SK-N-SH (cell line): ENCODE data around the gene CKMT2. TPM values are rescaled to one million over a fixed set of nuclear protein-coding genes. Genes with fewer than 3 reads are reported as not detected.

ENCODE experiments used
- CTCF ChIA-PET: fragments of 300-600, 350-600 bp; formaldehyde crosslinking; extraction: SDS; loops from one replicate; lab custom pipeline; 2021; lab: Yijun Ruan, JAX
- POLR2A ChIA-PET: fragments of 350-600 bp; sonication (Branson Sonifier 250); formaldehyde crosslinking; extraction: SDS; loops from one replicate; lab custom pipeline; 2020; ENCODE audit warnings: antibody characterized with exemption, inconsistent platforms; lab: Yijun Ruan, JAX
- DNase-seq: peaks from one replicate; pipeline ENCODE4 v3.0.0; 2012
- H2AFZ ChIP-seq: fragments of 200-600 bp; sonication (generic); 2 replicates; pipeline ENCODE4 v1.8.1; 2016; ENCODE audit warnings: antibody characterized with exemption, mild to moderate bottlenecking, low read depth
- H3F3A ChIP-seq: fragments of 200-600 bp; sonication (generic); replicated peaks from 2 replicates; pipeline ENCODE3; 2016; ENCODE audit warnings: antibody characterized with exemption, mild to moderate bottlenecking; ENCODE audit not compliant: insufficient read depth
- H3K27ac ChIP-seq, 2 experiments: fragments of 200-500 bp in 1 of 2; fragments of 200-600 bp in 1 of 2; sonication (Bioruptor generic) in 1 of 2; sonication (generic), shearing (Covaris generic) in 1 of 2; 2 replicates each; pipeline versions ENCODE4 v1.5.1 to v1.6.1; 2014 to 2016; ENCODE audit warnings: low read depth in 2 of 2, inconsistent platforms in 1 of 2, low read length in 1 of 2, mild to moderate bottlenecking in 1 of 2, mixed read lengths in 1 of 2
- H3K27me3 ChIP-seq: fragments of 200-600 bp; sonication (generic), shearing (Covaris generic); 2 replicates; pipeline ENCODE4 v1.6.1; 2016; ENCODE audit warnings: mixed run types; ENCODE audit not compliant: insufficient read depth
- H3K36me3 ChIP-seq, 2 experiments: fragments of 200-500 bp in 1 of 2; fragments of 200-600 bp in 1 of 2; sonication (Bioruptor generic) in 1 of 2; sonication (generic) in 1 of 2; replicated peaks in 1 of 2; 2 replicates each; pipeline versions ENCODE3 to v1.5.1; 2014 to 2016; ENCODE audit warnings: low read length in 1 of 2, mild to moderate bottlenecking in 1 of 2; ENCODE audit not compliant: insufficient read depth in 2 of 2, control insufficient read depth in 1 of 2
- H3K4me1 ChIP-seq, 2 experiments: fragments of 200-500 bp in 1 of 2; fragments of 200-600 bp in 1 of 2; sonication (Bioruptor generic) in 1 of 2; sonication (generic), shearing (Covaris generic) in 1 of 2; 2 replicates each; pipeline versions ENCODE4 v1.5.1 to v1.6.1; 2014 to 2016; ENCODE audit warnings: low read depth in 1 of 2, low read length in 1 of 2, mixed run types in 1 of 2; ENCODE audit not compliant: insufficient read depth in 2 of 2, control insufficient read depth in 1 of 2
- H3K4me2 ChIP-seq: fragments of 200-600 bp; sonication (generic), shearing (Covaris generic); 2 replicates; pipeline ENCODE4 v1.6.1; 2017; ENCODE audit warnings: mixed run types
- H3K4me3 ChIP-seq, 2 experiments: fragments of 200-500 bp in 1 of 2; fragments of 200-600 bp in 1 of 2; sonication (Bioruptor generic) in 1 of 2; sonication (generic), shearing (Covaris generic) in 1 of 2; 2 replicates each; pipeline versions ENCODE4 v1.5.1 to v1.8.1; 2014 to 2016; ENCODE audit warnings: low read depth in 2 of 2, inconsistent platforms in 1 of 2, low read length in 1 of 2, mild to moderate bottlenecking in 1 of 2, mixed read lengths in 1 of 2, moderate library complexity in 1 of 2
- H3K79me2 ChIP-seq: fragments of 200-600 bp; sonication (generic); 2 replicates; pipeline ENCODE4 v1.8.1; 2017; ENCODE audit warnings: mild to moderate bottlenecking; ENCODE audit not compliant: insufficient read depth
- H3K9ac ChIP-seq: fragments of 200-600 bp; sonication (generic); 2 replicates; pipeline ENCODE4 v1.6.1; 2017; ENCODE audit warnings: mixed run types
- H3K9me2 ChIP-seq: fragments of 200-600 bp; sonication (generic); 2 replicates; pipeline ENCODE4 v1.6.1; 2017; ENCODE audit warnings: mixed run types
- H3K9me3 ChIP-seq: fragments of 200-600 bp; sonication (generic); 2 replicates; pipeline ENCODE4 v1.6.1; 2017; ENCODE audit warnings: mixed run types, mild to moderate bottlenecking, moderate library complexity
- H4K20me1 ChIP-seq: fragments of 200-600 bp; sonication (generic); 2 replicates; pipeline ENCODE4 v1.6.1; 2017; ENCODE audit warnings: mild to moderate bottlenecking, mixed run types; ENCODE audit not compliant: insufficient read depth
- EZH2phosphoT487 ChIP-seq: fragments of 200-600 bp; sonication (generic); IDR thresholded peaks from 2 replicates; pipeline ENCODE4 v1.6.1; 2017; ENCODE audit warnings: low read depth, mixed run types, mild to moderate bottlenecking, antibody characterized with exemption, moderate library complexity, borderline replicate concordance
- FOXM1 ChIP-seq: IDR thresholded peaks from 2 replicates; pipeline ENCODE4 v1.4.0; 2012; ENCODE audit warnings: low read depth, mild to moderate bottlenecking
- MEF2A ChIP-seq: IDR thresholded peaks from 2 replicates; pipeline ENCODE4 v1.4.0; 2012; ENCODE audit warnings: low read depth, borderline replicate concordance
- NFIC ChIP-seq: IDR thresholded peaks from 2 replicates; pipeline ENCODE4 v1.4.0; 2012; ENCODE audit warnings: borderline replicate concordance
- NRF1 ChIP-seq: IDR thresholded peaks from 2 replicates; pipeline ENCODE4 v1.6.1; 2012; ENCODE audit warnings: low read depth, mild to moderate bottlenecking, low read length
- POLR2AphosphoS5 ChIP-seq: IDR thresholded peaks from 2 replicates; pipeline ENCODE4 v1.6.1; 2012; ENCODE audit warnings: low read depth, low read length
- RAD21 ChIP-seq: IDR thresholded peaks from 2 replicates; pipeline ENCODE4 v1.6.1; 2012; ENCODE audit warnings: mild to moderate bottlenecking, low read length
- RCOR1 ChIP-seq: fragments of 150-350 bp; IDR thresholded peaks from 2 replicates; pipeline ENCODE4 v1.6.1; 2017; ENCODE audit warnings: antibody characterized with exemption, low read length
- RXRA ChIP-seq: IDR thresholded peaks from 2 replicates; pipeline ENCODE4 v1.4.0; 2012; ENCODE audit warnings: low read depth, mild to moderate bottlenecking, borderline replicate concordance
- SIN3A ChIP-seq: IDR thresholded peaks from 2 replicates; pipeline ENCODE4 v1.6.1; 2012; ENCODE audit warnings: low read depth, mild to moderate bottlenecking, low read length, moderate library complexity, borderline replicate concordance
- SMC3 ChIP-seq: IDR thresholded peaks from 2 replicates; pipeline ENCODE4 v1.6.1; 2012; ENCODE audit warnings: low read depth, low read length, improper control_type of control experiment
- WGBS: methylation state at CpG from one replicate; pipeline ENCODE4 v1.1.6; 2017; ENCODE audit warnings: low lambda C conversion rate; 5-methylcytosine and 5-hydroxymethylcytosine counted together
- polyA plus RNA-seq, 3 experiments: library from polyadenylated mRNA; depleted of rRNA; stranded (reverse); fragments of >200 nt; gene quantifications; 2 replicates each; pipeline ENCODE4 v1.2.3, GENCODE V29; 2012
- TF ChIP-seq, protein P1 (sequence below): fragments of 150-350 bp; IDR thresholded peaks from 2 replicates; pipeline ENCODE4 v1.6.1; 2017; ENCODE audit warnings: antibody characterized with exemption, low read length, low read depth, borderline replicate concordance
- TF ChIP-seq, protein P2 (sequence below): fragments of 200-600 bp; sonication (generic); IDR thresholded peaks from 2 replicates; pipeline ENCODE4 v1.6.1; 2017; ENCODE audit warnings: antibody characterized with exemption, mild to moderate bottlenecking, moderate library complexity
- TF ChIP-seq, protein P3 (sequence below): IDR thresholded peaks from 2 replicates; pipeline ENCODE4 v1.6.1; 2012; ENCODE audit warnings: mild to moderate bottlenecking, low read depth, low read length, moderate library complexity
- TF ChIP-seq, protein P4 (sequence below): IDR thresholded peaks from 2 replicates; pipeline ENCODE4 v1.4.0; 2012; ENCODE audit warnings: low read depth, borderline replicate concordance
- TF ChIP-seq, protein P5 (sequence below): IDR thresholded peaks from 2 replicates; pipeline ENCODE4 v1.4.0; 2012; ENCODE audit warnings: low read depth, borderline replicate concordance
- TF ChIP-seq, protein P6 (sequence below): fragments of 150-350 bp; IDR thresholded peaks from 2 replicates; pipeline ENCODE4 v1.6.1; 2016; ENCODE audit warnings: mild to moderate bottlenecking, low read depth, low read length

Gene CKMT2
- polyA plus RNA-seq, 1 of the 3 experiments (the other 2 are of a cell fraction): not detected

DNA sequence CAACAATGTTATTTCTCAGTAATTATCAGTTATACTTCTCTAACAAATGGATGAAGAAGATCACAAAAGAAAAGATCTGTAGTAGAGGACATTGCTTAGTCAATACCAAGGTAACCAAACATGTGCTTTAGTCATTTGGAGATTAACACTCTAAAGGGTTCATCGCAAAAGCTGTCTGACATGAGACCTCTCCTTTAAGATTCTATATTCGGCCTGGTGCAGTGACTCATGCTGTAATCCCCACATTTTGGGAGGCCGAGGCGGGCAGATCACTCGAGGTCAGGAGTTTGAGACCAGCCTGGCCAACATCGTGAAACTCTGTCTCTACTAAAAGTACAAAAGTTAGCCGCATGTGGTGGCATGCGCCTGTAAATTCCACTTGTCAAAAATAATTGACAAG, 18.3 kb upstream of the CKMT2 start:
- no peaks in the 10 kb centered on the region for H3K36me3 ChIP-seq
- H3K4me3 ChIP-seq: no peak overlapping the region
- CTCF ChIA-PET: no interaction called here
- H3K27ac ChIP-seq: no peak overlapping the region
- H3F3A ChIP-seq: no peaks in the 10 kb centered on the region
- POLR2A ChIA-PET: no interaction called here
- no peaks in the 10 kb centered on the region for H4K20me1 ChIP-seq
- H3K27me3 ChIP-seq: no peaks in the 10 kb centered on the region
- DNase-seq: no peak
- no peak for TF ChIP-seq FOXM1
- no peak for TF ChIP-seq NFIC
- TF ChIP-seq, protein P1, sequence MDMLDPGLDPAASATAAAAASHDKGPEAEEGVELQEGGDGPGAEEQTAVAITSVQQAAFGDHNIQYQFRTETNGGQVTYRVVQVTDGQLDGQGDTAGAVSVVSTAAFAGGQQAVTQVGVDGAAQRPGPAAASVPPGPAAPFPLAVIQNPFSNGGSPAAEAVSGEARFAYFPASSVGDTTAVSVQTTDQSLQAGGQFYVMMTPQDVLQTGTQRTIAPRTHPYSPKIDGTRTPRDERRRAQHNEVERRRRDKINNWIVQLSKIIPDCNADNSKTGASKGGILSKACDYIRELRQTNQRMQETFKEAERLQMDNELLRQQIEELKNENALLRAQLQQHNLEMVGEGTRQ: no peak
- no peak for TF ChIP-seq MEF2A
- TF ChIP-seq RCOR1: no peak
- TF ChIP-seq SIN3A: no peak
- TF ChIP-seq, protein P2, sequence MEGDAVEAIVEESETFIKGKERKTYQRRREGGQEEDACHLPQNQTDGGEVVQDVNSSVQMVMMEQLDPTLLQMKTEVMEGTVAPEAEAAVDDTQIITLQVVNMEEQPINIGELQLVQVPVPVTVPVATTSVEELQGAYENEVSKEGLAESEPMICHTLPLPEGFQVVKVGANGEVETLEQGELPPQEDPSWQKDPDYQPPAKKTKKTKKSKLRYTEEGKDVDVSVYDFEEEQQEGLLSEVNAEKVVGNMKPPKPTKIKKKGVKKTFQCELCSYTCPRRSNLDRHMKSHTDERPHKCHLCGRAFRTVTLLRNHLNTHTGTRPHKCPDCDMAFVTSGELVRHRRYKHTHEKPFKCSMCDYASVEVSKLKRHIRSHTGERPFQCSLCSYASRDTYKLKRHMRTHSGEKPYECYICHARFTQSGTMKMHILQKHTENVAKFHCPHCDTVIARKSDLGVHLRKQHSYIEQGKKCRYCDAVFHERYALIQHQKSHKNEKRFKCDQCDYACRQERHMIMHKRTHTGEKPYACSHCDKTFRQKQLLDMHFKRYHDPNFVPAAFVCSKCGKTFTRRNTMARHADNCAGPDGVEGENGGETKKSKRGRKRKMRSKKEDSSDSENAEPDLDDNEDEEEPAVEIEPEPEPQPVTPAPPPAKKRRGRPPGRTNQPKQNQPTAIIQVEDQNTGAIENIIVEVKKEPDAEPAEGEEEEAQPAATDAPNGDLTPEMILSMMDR: no peak
- TF ChIP-seq NRF1: no peak
- no peak for TF ChIP-seq EZH2phosphoT487
- TF ChIP-seq, protein P3, sequence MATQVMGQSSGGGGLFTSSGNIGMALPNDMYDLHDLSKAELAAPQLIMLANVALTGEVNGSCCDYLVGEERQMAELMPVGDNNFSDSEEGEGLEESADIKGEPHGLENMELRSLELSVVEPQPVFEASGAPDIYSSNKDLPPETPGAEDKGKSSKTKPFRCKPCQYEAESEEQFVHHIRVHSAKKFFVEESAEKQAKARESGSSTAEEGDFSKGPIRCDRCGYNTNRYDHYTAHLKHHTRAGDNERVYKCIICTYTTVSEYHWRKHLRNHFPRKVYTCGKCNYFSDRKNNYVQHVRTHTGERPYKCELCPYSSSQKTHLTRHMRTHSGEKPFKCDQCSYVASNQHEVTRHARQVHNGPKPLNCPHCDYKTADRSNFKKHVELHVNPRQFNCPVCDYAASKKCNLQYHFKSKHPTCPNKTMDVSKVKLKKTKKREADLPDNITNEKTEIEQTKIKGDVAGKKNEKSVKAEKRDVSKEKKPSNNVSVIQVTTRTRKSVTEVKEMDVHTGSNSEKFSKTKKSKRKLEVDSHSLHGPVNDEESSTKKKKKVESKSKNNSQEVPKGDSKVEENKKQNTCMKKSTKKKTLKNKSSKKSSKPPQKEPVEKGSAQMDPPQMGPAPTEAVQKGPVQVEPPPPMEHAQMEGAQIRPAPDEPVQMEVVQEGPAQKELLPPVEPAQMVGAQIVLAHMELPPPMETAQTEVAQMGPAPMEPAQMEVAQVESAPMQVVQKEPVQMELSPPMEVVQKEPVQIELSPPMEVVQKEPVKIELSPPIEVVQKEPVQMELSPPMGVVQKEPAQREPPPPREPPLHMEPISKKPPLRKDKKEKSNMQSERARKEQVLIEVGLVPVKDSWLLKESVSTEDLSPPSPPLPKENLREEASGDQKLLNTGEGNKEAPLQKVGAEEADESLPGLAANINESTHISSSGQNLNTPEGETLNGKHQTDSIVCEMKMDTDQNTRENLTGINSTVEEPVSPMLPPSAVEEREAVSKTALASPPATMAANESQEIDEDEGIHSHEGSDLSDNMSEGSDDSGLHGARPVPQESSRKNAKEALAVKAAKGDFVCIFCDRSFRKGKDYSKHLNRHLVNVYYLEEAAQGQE: no peak
- TF ChIP-seq SMC3: no peak
- TF ChIP-seq RAD21: no peak
- TF ChIP-seq RXRA: no peak
- TF ChIP-seq, protein P4, sequence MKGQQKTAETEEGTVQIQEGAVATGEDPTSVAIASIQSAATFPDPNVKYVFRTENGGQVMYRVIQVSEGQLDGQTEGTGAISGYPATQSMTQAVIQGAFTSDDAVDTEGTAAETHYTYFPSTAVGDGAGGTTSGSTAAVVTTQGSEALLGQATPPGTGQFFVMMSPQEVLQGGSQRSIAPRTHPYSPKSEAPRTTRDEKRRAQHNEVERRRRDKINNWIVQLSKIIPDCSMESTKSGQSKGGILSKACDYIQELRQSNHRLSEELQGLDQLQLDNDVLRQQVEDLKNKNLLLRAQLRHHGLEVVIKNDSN: no peak
- TF ChIP-seq, protein P5, sequence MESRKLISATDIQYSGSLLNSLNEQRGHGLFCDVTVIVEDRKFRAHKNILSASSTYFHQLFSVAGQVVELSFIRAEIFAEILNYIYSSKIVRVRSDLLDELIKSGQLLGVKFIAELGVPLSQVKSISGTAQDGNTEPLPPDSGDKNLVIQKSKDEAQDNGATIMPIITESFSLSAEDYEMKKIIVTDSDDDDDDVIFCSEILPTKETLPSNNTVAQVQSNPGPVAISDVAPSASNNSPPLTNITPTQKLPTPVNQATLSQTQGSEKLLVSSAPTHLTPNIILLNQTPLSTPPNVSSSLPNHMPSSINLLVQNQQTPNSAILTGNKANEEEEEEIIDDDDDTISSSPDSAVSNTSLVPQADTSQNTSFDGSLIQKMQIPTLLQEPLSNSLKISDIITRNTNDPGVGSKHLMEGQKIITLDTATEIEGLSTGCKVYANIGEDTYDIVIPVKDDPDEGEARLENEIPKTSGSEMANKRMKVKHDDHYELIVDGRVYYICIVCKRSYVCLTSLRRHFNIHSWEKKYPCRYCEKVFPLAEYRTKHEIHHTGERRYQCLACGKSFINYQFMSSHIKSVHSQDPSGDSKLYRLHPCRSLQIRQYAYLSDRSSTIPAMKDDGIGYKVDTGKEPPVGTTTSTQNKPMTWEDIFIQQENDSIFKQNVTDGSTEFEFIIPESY: no peak
- TF ChIP-seq, protein P6, sequence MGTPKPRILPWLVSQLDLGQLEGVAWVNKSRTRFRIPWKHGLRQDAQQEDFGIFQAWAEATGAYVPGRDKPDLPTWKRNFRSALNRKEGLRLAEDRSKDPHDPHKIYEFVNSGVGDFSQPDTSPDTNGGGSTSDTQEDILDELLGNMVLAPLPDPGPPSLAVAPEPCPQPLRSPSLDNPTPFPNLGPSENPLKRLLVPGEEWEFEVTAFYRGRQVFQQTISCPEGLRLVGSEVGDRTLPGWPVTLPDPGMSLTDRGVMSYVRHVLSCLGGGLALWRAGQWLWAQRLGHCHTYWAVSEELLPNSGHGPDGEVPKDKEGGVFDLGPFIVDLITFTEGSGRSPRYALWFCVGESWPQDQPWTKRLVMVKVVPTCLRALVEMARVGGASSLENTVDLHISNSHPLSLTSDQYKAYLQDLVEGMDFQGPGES: no peak
- TF ChIP-seq POLR2AphosphoS5: no peak
- TF ChIP-seq, all 33 proteins: peak for 0
- no peaks in the 10 kb centered on the region for H3K79me2 ChIP-seq
- 82% methylated on average over 8 of the region's 8 CpGs for WGBS
- H2AFZ ChIP-seq: no peak overlapping the region
- no peaks in the 10 kb centered on the region for H3K9me2 ChIP-seq
- H3K4me2 ChIP-seq: no peak overlapping the region
- no peaks in the 10 kb centered on the region for H3K9me3 ChIP-seq
- H3K4me1 ChIP-seq: no peaks in the 10 kb centered on the region; a peak in 1 of 4 replicates
- H3K9ac ChIP-seq: no peak overlapping the region
